Measurements from ENCODE around the gene GFPT2.
"Not testable (repeated sequence)": the region's sequence is repeated elsewhere in the genome, so short reads cannot be mapped to it uniquely, and the experiment has no call there.

The GFPT2 gene

GRCh38 chr5:180304431-180305375 is 48.4 kb downstream of the GFPT2 start:
- DNase-seq (ENCODE audit: low read depth in 2 of 2), result no peak

GRCh38 chr5:180304016-180304292 is 49.2 kb downstream of the GFPT2 start:
- DNase-seq (ENCODE audit: low read depth in 2 of 2), result no peak

DNA sequence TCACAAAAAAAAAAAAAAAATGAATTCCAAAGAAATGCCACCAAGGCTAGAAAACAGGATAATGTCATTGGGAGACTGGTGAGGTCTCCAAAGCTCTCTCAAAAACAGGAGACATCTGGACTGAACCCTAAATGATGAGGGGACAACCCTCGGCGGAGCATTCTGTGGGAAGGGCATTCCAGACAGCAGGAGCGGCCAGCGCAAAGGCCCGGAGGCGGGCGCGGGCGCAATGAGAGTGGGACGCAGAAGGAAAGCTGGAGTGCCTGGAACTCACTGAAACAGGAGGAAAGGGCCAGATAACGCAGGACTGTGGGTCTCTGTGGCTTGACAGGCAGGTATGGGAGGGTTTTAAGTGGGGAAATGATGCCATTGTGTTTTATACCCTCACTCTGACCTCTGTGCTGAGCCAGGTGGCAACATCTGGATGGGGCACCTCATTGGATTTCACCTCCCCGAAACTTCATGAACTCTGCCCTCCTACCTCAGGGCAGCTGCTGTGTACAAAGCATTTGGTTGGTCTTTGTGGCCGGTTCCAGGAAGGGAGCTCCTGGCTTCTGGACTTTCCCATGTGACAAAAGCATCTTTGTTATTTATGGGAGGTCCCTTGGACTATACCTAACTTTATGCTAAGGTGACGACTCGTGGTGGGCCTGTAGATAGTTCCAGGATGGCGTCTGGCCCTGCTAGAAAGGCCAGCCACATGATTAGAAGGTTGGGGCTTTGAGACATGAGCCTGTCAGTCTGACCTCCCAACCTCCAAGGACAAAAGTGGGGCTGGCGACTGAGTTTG is 49.7 kb downstream of the GFPT2 start:
- no peak for DNase-seq (ENCODE audit: low read depth in 2 of 2)

GRCh38 chr5:180302256-180302655 is 50.9 kb downstream of the GFPT2 start:
- no peak for DNase-seq (ENCODE audit: low read depth in 2 of 2)

- DNase-seq (ENCODE audit: low read depth in 2 of 2), result no peak
Observed at GRCh38 chr5:180301253-180301652, 51.9 kb downstream of the GFPT2 start.

DNA sequence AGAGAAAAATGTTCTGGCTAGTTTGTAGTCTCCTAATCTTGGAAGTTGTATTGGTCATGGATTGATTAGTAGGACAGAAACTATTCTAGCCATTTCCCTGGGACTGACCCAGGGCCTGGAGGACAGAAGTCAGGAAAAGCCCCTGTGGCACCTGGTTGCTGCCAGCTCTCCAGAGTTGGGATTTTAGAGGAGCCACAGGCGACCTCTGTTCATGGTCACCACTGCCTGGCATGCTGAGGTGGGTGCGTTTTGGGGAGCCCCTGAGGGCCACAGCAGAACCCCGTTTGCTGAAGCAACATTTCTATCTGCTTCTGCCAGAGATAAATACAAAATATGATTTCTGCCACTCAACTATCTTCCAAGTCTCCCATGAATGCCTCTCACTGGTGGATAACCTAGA is 53.6 kb downstream of the GFPT2 start:
- DNase-seq (ENCODE audit: low read depth in 2 of 2), result no peak

DNA sequence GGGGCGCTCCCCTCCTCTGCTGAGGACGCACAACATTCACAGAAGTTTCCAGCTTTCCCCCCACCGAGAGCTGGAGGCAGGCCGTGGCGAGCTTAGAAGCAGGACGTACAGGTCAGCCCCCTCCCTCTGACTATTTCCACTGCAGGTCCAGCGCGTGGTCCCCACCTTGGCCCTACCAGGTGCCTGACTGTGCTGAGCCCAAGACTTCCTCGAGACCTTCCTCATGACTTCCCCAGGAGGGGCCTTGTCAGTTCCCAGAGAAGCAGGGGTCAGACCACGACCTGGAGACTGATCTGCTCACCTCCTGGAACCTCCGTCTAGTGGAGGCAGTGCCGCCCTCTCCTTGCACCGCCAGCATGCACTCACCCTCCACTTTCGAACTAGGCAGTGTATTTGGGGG is 54.1 kb downstream of the GFPT2 start:
- DNase-seq (ENCODE audit: low read depth in 2 of 2), result not testable (repeated sequence)

GRCh38 chr5:180297587-180298282 is 55.4 kb downstream of the GFPT2 start:
- no peak for DNase-seq (ENCODE audit: low read depth in 2 of 2)

- no peak for DNase-seq (ENCODE audit: low read depth in 2 of 2)
Observed at GRCh38 chr5:180296771-180297170, 56.4 kb downstream of the GFPT2 start.

DNA sequence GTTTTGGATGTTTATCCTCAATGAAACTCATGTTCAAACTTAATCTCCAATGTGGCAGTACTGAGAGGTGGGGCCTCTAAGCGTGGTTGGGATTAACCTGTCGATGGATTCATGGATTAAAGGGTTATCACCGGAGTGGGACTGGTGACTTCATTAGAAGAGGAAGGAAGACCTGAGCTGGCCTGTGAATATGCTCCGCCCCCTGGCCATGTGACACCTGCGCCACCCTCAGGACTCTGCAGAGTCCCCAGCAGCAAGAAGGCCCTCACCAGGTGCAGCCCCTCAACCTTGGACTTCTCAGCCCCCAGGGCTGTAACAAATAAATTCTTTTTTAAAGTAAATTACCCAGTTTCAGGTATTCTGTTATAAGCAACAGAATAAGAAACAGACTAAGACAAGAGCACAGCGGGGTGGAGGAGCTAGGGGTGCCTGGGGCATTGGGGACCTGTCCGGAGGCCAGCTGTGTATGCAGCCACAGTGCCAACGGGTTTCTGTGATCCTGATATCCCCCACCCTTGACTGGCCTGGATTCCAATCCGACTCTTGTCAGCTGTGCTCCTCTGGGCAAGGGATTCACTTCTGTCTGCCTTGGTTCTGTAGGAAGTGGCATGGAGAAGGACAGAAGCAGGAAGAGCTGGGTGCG is 58.1 kb downstream of the GFPT2 start:
- DNase-seq (ENCODE audit: low read depth in 2 of 2), result no peak

GRCh38 chr5:180294411-180294810 is 58.7 kb downstream of the GFPT2 start:
- DNase-seq (ENCODE audit: low read depth in 2 of 2), result no peak

DNA sequence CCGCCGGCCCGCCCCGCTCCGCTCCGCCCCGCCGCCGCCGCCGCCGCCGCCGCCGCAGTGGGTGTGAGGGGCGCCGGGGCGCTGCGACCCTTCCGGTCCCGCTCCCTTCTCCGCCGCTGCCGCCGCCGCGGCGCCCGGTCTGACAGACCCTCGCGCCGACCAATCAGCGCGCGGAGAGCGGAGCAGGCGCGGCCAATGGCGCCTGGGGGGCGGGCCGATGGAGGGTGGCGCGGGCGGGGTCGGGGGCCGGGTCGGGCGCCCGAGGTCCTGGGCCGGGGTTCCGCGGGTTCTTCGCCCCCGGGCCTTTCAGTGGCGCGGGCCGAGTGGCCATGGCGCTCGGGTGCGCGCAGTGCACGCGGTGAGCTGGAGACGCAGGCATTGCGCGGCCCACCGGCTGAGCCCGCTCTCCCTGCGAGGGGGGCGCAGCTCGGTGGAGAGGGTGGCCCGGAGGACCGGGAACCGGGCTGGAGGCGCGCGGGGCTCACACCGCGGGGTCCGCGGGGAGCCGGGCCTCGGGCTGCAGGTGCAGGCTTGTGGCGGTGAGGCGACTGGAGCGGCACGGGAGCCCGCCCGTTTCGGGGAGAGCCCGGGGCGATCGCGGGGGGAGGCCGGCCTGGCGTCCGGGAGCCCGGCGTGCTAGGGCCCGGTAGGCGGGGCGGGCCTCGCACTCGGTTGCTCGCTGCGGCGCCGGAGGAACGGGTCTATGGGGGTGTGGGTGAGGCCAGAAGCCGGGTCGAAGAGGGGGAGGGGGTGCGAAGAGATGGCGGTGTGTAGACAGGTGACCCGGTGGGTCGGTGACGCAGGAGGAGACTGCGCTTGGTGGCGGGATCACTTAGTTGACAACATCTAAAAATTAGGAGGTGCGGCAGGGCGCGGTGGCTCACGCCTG is 60.9 kb downstream of the GFPT2 start, which contains the start of gene MAPK9:
Gene MAPK9, minus strand, starts transcription at position 141 of the 889 bp plus-strand sequence. CDS start 11,522 bp downstream, outside the sequence.
- peak; percentile 62 to 64 for DNase-seq (ENCODE audit: low read depth in 2 of 2)

DNA sequence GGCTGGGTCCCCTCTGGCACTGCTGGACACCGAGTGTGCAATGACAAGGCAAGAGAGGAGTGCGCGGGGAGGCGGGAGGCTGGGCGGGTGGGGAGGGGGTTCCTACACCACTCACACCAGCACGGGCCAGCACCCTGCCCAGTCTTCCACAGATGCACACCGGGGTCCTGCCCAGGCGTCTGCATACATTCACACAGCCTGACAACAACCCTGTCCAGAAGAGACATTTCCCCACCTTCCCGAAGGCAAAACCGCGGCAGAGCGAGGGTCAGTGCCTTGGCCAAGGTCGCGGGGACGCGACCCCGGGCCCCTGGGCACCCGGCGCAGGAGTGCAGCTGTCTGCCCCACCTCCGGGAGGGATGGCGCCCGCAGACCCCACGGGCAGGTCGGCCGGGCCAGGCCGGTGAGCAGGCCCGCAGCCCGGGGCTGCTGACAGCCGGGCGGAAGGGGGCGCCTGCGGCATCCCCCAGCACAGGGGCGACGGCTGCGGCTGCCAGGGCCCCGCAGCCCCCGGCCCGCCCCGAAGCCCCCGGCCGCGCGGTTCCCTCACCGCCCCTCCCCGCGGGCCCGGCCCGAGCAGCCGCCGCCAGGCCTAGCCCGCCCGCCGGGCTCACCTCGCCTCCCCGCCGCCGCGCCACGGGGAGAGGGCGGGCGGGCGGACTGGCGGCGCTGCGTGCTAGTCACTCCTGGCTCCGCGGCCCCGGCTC is 61.7 kb downstream of the GFPT2 start:
- DNase-seq (ENCODE audit: low read depth in 2 of 2), result no peak

- DNase-seq (ENCODE audit: low read depth in 2 of 2), result no peak
Observed at GRCh38 chr5:180290568-180291233, 62.4 kb downstream of the GFPT2 start.

- no peak for DNase-seq (ENCODE audit: low read depth in 2 of 2)
Observed at GRCh38 chr5:180289966-180290365, 63.2 kb downstream of the GFPT2 start.

DNA sequence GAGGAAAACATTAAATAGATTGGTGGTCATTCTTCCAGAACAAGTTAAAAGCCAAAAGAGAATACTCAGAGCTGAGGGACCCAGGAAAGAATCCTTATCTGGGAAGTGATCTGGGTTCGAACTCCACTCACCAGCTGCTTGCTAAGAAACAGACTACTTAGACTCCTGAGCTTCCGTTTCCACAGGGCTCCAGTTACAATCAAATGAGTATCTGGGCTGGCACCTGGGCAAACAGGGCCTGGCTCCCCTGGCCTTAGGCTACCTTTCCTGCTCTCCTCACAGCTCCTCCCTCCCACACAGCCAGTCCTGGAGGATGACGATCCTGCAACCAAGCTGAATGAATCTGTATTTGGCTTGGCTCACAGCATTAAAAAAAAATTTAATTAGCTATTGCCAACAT is 63.7 kb downstream of the GFPT2 start:
- DNase-seq (ENCODE audit: low read depth in 2 of 2), result no peak

DNA sequence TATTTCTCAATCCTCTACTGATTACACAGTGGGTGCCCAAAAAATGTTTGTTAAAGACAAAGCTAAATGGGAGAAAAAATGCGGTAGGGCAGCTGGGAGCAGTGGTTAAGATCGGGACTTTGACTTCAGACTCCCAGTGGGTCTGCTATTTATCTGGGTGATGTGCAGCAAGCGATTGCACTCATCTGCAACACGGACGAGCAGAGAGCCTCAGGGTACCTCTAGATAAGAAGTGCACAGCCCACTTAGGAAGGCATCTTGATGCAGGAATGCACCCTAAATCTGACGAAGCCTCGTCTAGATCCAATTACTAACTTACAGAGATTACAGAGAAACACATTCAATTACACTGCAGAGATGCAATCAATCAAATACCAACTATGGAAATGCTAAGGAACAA is 65.3 kb downstream of the GFPT2 start:
- DNase-seq (ENCODE audit: low read depth in 2 of 2), result no peak

DNA sequence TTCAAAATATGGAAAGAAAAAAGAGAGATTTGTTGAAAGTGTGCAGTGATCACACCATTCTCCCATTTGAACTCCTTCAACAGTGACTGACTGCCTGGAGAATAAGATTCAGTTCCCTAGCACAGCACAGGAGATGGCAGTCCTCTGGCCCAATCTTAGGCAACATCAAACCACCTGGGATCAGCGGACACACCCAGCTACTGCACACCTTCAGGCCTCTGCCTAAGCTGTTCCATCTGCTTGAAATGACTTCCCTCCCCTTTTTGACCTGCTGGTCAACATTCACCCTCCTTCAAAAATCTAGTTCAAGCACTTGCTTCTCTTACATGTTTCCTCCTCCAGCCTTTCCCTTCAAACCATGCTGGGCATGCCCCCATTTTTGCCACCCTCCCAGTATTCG is 65.7 kb downstream of the GFPT2 start:
- no peak for DNase-seq (ENCODE audit: low read depth in 2 of 2)

GRCh38 chr5:180284149-180284548 is 69.0 kb downstream of the GFPT2 start:
- no peak for DNase-seq (ENCODE audit: low read depth in 2 of 2)

All from activated CD8-positive, alpha-beta memory T cell treated with anti-CD3 and anti-CD28 coated beads for 4 hours (primary cell).